Fibroblast of the aortic adventitia (primary cell): ENCODE results near the gene ZMAT5. TPM values are rescaled to one million over a fixed set of nuclear protein-coding genes. Genes with fewer than 3 reads are reported as not detected.

Source experiments
- DNase-seq: peaks from one replicate; pipeline ENCODE4 v3.0.0-alpha.2; 2010; ENCODE audit warnings: low read depth
- H3K4me3 ChIP-seq: 2 replicates; pipeline ENCODE4 v1.5.1; 2011; ENCODE audit warnings: low read depth, mild to moderate bottlenecking, control low read depth, low read length, moderate library complexity
- total RNA-seq: library from RNA; depleted of rRNA; stranded (reverse); fragments of >200 nt; gene quantifications from 2 replicates; pipeline ENCODE4 v1.2.3, GENCODE V29; 2012; ENCODE audit warnings: low replicate concordance
- TF ChIP-seq, protein P1 (sequence below): IDR thresholded peaks from 2 replicates; pipeline ENCODE4 v1.5.1; 2011; ENCODE audit warnings: mild to moderate bottlenecking, low read length, control low read depth, inconsistent platforms; ENCODE audit not compliant: insufficient read depth

The ZMAT5 gene
- total RNA-seq, 1 donor, result 17.2 TPM

DNA sequence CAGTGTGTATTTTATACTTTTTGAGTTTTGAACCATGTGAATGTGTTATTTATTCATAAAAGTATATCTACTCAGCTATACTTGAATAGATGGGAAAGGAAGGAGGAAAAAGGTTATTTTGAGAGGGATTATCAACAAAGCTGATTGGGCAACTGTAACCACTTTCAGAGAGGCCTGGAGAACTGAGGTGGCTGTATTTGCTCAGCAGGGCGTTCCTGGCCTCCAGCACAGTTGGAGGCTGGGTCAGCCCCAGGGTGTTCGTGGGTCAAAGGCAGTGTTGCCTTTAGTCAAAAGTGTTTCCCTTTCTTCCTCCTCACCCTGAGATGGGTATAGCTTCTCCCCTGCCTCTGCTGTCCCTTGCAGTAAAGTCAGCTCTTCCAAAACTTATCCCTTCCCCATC lies 44.6 kb upstream of the ZMAT5 start:
- DNase-seq, result no peak
- TF ChIP-seq, protein P1, sequence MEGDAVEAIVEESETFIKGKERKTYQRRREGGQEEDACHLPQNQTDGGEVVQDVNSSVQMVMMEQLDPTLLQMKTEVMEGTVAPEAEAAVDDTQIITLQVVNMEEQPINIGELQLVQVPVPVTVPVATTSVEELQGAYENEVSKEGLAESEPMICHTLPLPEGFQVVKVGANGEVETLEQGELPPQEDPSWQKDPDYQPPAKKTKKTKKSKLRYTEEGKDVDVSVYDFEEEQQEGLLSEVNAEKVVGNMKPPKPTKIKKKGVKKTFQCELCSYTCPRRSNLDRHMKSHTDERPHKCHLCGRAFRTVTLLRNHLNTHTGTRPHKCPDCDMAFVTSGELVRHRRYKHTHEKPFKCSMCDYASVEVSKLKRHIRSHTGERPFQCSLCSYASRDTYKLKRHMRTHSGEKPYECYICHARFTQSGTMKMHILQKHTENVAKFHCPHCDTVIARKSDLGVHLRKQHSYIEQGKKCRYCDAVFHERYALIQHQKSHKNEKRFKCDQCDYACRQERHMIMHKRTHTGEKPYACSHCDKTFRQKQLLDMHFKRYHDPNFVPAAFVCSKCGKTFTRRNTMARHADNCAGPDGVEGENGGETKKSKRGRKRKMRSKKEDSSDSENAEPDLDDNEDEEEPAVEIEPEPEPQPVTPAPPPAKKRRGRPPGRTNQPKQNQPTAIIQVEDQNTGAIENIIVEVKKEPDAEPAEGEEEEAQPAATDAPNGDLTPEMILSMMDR, result no peak
- H3K4me3 ChIP-seq, result no peak overlapping the region

DNA sequence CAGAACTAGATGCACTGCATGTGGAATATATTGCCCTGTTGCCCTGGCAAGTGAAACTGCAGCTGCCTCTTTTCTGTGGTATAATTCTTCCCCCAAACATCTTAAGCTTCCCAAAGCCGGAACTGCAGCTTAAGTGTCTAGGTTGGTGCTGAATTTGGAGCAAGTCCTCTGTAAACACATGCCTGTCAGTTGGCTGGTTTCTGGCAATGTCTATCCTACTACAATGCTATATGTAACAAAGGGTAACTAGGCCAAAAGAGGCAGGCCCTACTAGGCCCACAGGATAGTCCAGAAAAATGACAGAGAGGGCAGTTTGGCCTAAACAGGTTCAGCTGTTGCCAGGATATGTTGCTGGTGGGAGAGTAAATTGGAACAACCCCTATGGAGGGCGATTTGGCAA lies 43.4 kb upstream of the ZMAT5 start:
- TF ChIP-seq, protein P1, result no peak
- H3K4me3 ChIP-seq, result no peak overlapping the region
- no peak for DNase-seq

DNA sequence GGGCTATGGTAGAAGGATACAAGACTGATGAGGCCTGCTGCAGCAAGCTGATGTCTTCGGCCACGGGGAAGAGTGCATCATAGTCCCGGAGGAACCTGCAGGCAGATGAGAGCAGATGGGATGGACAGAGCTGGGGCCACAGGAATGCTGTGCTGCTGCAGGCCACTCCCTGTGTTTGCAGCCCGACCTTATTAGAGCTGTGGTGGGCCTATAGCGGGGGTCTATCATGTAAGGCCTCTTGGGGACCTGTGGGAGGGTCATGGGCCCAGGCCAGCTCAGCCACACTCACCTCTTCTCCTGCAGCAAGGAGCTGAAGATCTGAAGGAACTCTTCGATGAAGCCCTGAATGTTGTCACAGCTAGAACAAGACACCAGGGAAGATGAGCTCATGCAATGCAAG lies 39.4 kb upstream of the ZMAT5 start:
- TF ChIP-seq, protein P1, result no peak
- H3K4me3 ChIP-seq, result no peak overlapping the region
- no peak for DNase-seq

DNA sequence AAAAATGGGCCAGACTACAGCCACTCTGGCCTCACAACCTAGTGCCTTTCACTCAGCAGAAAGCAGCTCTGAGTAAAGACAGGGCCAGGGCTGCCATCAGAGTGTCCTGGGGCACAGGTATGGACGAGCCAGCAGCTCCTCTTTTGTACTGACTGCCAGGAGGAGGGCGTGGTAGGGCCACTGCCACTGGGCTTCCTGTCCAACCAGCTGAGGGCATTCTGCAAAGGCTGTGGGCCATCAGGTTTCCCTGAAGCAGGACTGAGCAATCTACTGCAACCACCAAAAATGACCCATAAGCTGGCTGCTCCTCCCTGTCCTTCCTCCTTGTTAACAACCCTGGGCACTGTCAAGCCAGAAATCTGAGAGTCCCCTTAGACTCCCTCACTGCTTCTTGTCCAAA lies 38.2 kb upstream of the ZMAT5 start:
- no peak overlapping the region for H3K4me3 ChIP-seq
- TF ChIP-seq, protein P1, result no peak
- DNase-seq, result no peak

DNA sequence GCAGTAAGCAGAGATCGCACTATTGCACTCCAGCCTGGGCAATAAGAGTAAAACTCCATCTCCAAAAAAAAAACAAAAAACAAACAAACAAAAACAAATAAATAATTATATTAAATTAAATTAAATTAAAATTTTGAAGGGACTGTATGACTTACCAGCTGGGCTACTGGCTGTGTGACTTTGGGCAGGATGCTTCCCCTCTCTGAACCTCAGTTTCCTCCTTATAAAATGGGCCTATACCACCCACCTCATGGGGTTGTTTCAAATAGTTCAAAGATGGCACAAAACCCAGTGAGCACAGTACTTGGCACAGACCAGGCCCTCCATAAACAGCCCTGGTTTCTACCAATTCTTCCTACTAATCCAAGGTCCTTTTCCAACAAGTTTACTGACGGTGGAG lies 36.4 kb upstream of the ZMAT5 start:
- H3K4me3 ChIP-seq, result no peak overlapping the region
- no peak for DNase-seq
- TF ChIP-seq, protein P1, result no peak

DNA sequence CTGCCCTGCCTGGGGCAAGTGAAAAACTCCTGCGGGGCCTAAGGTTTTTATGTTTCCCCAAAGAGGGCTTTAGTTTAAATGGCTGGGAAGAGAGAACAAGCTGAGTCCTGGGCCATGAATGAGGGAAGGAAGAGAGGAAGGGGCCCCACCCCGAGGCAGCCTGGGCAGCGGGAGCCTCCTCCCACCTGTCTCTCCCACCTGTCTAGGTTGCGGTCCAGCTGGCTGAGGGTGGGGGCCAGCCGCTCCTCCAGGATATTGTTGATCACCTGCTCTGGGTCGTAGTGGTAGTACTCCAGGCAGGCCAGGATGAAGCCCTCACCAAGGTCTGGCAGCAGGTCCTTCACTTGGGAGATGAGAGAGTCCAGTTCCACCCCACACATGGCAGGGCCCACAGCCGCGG lies 35.0 kb upstream of the ZMAT5 start:
- TF ChIP-seq, protein P1, result no peak
- no peak for DNase-seq
- H3K4me3 ChIP-seq, result no peak overlapping the region

DNA sequence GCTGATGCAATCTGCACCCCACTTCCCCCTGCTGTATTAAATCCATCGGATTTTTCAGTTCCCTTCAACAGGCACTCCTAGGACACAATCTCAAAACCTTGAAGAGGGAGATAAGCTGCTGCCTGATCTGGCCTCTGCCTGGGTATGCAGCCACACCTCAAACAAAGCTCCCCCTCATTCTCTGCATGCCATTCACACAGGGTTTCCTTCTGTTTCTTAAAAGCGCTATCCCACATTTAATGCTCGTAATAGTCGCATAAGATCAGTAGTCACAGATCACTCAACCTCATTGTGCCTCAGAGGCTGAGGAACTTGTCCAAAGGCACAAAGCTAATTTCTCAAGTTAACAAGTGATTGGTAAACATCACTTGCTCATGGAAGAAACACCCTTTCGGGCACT lies 34.3 kb upstream of the ZMAT5 start:
- H3K4me3 ChIP-seq, result no peak overlapping the region
- DNase-seq, result no peak
- TF ChIP-seq, protein P1, result no peak
